GM12878 (cell line): Measurements from ENCODE around the gene FAM193B. TPM values are rescaled to one million over a fixed set of nuclear protein-coding genes. Genes with fewer than 3 reads are reported as not detected.

Experiments used
- CREM ChIP-seq: IDR thresholded peaks from 2 replicates; pipeline ENCODE4 v1.6.1; 2014; ENCODE audit warnings: antibody characterized with exemption, low read depth
- CUX1 ChIP-seq: IDR thresholded peaks from 2 replicates; pipeline ENCODE4 v1.6.1; 2012; ENCODE audit warnings: improper control_type of control experiment, low read depth, low read length; ENCODE audit not compliant: insufficient replicate concordance
- E2F4 ChIP-seq: IDR thresholded peaks from 2 replicates; pipeline ENCODE4 v1.6.1; 2012; ENCODE audit warnings: low read depth, low read length, improper control_type of control experiment
- IRF3 ChIP-seq: fragments of 450-650 bp; IDR thresholded peaks from 2 replicates; pipeline ENCODE4 v1.6.1; 2014; ENCODE audit warnings: mild to moderate bottlenecking
- RAD51 ChIP-seq: fragments of 450-650 bp; IDR thresholded peaks from 2 replicates; pipeline ENCODE4 v1.6.1; 2016; ENCODE audit warnings: moderate library complexity, mild to moderate bottlenecking, inconsistent platforms
- polyA plus RNA-seq, 11 experiments: library from polyadenylated mRNA; depleted of rRNA in 4 of 11; unstranded in 6 of 11; stranded (reverse) in 5 of 11; fragments of >200 nt; fragmentation: Nextera tagmentation in 4 of 11; fragmentation: Illumina TruSeq in 1 of 11; extraction: Ambion mirVana in 4 of 11; extraction: Trizol in 1 of 11; gene quantifications; 1 replicate in 1 of 11; 2 replicates in 10 of 11; pipeline versions ENCODE4 v1.2.1 to v1.2.3, GENCODE V29; 2011 to 2016; ENCODE audit warnings: inconsistent platforms in 2 of 11, missing spikeins in 2 of 11, low read depth in 1 of 11
- total RNA-seq, 4 experiments: library from RNA; depleted of rRNA in 3 of 4; stranded (reverse); fragments of >200 nt in 3 of 4; fragmentation: Illumina TruSeq in 1 of 4; extraction: Trizol in 1 of 4; gene quantifications; 2 replicates each; pipeline versions ENCODE4 v1.2.1 to v1.2.3, GENCODE V29; 2013 to 2021

FAM193B gene
- total and polyA plus RNA-seq, 10 of the 15 experiments (the other 5 are each of a cell fraction or from before 2014, with no cell fraction given): 3.3 to 47.0 (median 25.1) TPM

- TF ChIP-seq CUX1 (no peak), RAD51 (no peak), IRF3 (no peak), CREM (no peak), E2F4 (no peak)
- TF ChIP-seq, all 136 proteins: peak for 0
Measured at GRCh38 chr5:177529247-177530203, 24.8 kb downstream of the FAM193B start (continued).
